ENCODE data around the gene MYLK.
A peak's percentile ranks its signal among the peaks of the same experiment; 100 is the strongest.
"Not testable (repeated sequence)": the region's sequence is repeated elsewhere in the genome, so short reads cannot be mapped to it uniquely, and the experiment has no call there.

Gene MYLK

GRCh38 chr3:123741041-123741511, 143.1 kb downstream of the MYLK start:
- DNase-seq = no peak

- DNase-seq = no peak
Measured at GRCh38 chr3:123740391-123740822, 143.7 kb downstream of the MYLK start.

GRCh38 chr3:123739754-123740153, 144.4 kb downstream of the MYLK start:
- no peak for DNase-seq

GRCh38 chr3:123739106-123739505, 145.0 kb downstream of the MYLK start:
- no peak for DNase-seq

- not testable (repeated sequence) for DNase-seq
Measured at GRCh38 chr3:123738522-123738921, 145.6 kb downstream of the MYLK start.

GRCh38 chr3:123737168-123737567, 147.0 kb downstream of the MYLK start:
- DNase-seq = no peak

- no peak for DNase-seq
Measured at GRCh38 chr3:123735456-123735855, 148.7 kb downstream of the MYLK start.

- DNase-seq = no peak
Measured at GRCh38 chr3:123734527-123734902, 149.6 kb downstream of the MYLK start.

- DNase-seq = no peak
Measured at GRCh38 chr3:123733805-123734526, 150.2 kb downstream of the MYLK start.

GRCh38 chr3:123733341-123733740, 150.8 kb downstream of the MYLK start:
- DNase-seq = no peak

GRCh38 chr3:123732447-123732846, 151.7 kb downstream of the MYLK start:
- DNase-seq = no peak

- DNase-seq = no peak
Measured at GRCh38 chr3:123730829-123731228, 153.3 kb downstream of the MYLK start.

- DNase-seq = no peak
Measured at GRCh38 chr3:123728991-123729390, 155.1 kb downstream of the MYLK start.

GRCh38 chr3:123728014-123728413, 156.1 kb downstream of the MYLK start:
- no peak for DNase-seq

GRCh38 chr3:123725652-123726400, 158.3 kb downstream of the MYLK start:
- DNase-seq = no peak

- no peak for DNase-seq
Measured at GRCh38 chr3:123724306-123724705, 159.8 kb downstream of the MYLK start.

GRCh38 chr3:123723522-123724168, 160.5 kb downstream of the MYLK start:
- peak; percentile 38 to 64 for DNase-seq

- no peak for DNase-seq
Measured at GRCh38 chr3:123723070-123723469, 161.1 kb downstream of the MYLK start.

GRCh38 chr3:123722456-123722855, 161.7 kb downstream of the MYLK start:
- no peak for DNase-seq

- DNase-seq = no peak
Measured at GRCh38 chr3:123722021-123722420, 162.1 kb downstream of the MYLK start.

GRCh38 chr3:123721095-123721689, 162.9 kb downstream of the MYLK start:
- not testable (repeated sequence) for DNase-seq

- no peak for DNase-seq
Measured at GRCh38 chr3:123720638-123721037, 163.5 kb downstream of the MYLK start.

GRCh38 chr3:123719862-123720453, 164.2 kb downstream of the MYLK start:
- DNase-seq = no peak

Measured in CD4-positive, alpha-beta T cell treated with Interferon alpha-2 for 1 hour (primary cell).